Caco-2 (cell line): ENCODE measurements around the gene RTP1. TPM values are rescaled to one million over a fixed set of nuclear protein-coding genes. Genes with fewer than 3 reads are reported as not detected.

Experiments
- BruUV-seq: library from RNA; stranded (reverse); fragments of 400-500 nt; replicated peaks from 2 replicates; lab custom pipeline; 2021; lab: Mats Ljungman, UMichigan
- CTCF ChIA-PET: fragments of 300-600 bp; sonication (Branson Sonifier 250); formaldehyde crosslinking; loops from one replicate; lab custom pipeline; 2022; ENCODE audit warnings: antibody characterized with exemption; lab: Charles Lee
- POLR2A ChIA-PET: fragments of 300-600 bp; sonication (Branson Sonifier 250); formaldehyde crosslinking; loops from one replicate; lab custom pipeline; 2022; ENCODE audit warnings: antibody characterized with exemption; lab: Charles Lee
- DNase-seq, 2 experiments: peaks; one replicate each; pipeline versions ENCODE4 v3.0.0 to v3.0.0-alpha.2; 2020 to 2022
- H3K27me3 ChIP-seq: replicated peaks from 2 replicates; pipeline ENCODE4 v1.6.0; 2011; ENCODE audit warnings: low read length; ENCODE audit not compliant: control insufficient read depth, insufficient read depth
- H3K36me3 ChIP-seq: 2 replicates; pipeline ENCODE4 v1.5.1; 2011; ENCODE audit warnings: low read length; ENCODE audit not compliant: control insufficient read depth, insufficient read depth
- H3K4me1 ChIP-seq: fragments of 250-450 bp; sonication (Bioruptor Pico); 2 replicates; pipeline ENCODE4 v1.5.1; 2020; ENCODE audit warnings: mild to moderate bottlenecking
- H3K4me3 ChIP-seq: 2 replicates; pipeline ENCODE4 v1.5.1; 2011; ENCODE audit warnings: low read depth, mild to moderate bottlenecking, control low read depth, low read length
- H3K9me3 ChIP-seq: fragments of 250-450 bp; sonication (Bioruptor Pico); 2 replicates; pipeline ENCODE4 v1.5.1; 2020; ENCODE audit warnings: mild to moderate bottlenecking, moderate library complexity
- H3K27ac Mint-ChIP-seq: one replicate; pipeline ENCODE4 v1.8.0; 2022; ENCODE audit warnings: mixed read lengths; ENCODE audit not compliant: unreplicated experiment
- H3K27me3 Mint-ChIP-seq: one replicate; pipeline ENCODE4 v1.8.0; 2022; ENCODE audit warnings: mixed read lengths; ENCODE audit not compliant: insufficient read depth, unreplicated experiment
- H3K36me3 Mint-ChIP-seq: one replicate; pipeline ENCODE4 v1.8.0; 2022; ENCODE audit warnings: mild to moderate bottlenecking, mixed read lengths; ENCODE audit not compliant: insufficient read depth, unreplicated experiment
- H3K4me1 Mint-ChIP-seq: one replicate; pipeline ENCODE4 v1.8.0; 2022; ENCODE audit warnings: low read depth, mixed read lengths; ENCODE audit not compliant: unreplicated experiment
- H3K4me3 Mint-ChIP-seq: one replicate; pipeline ENCODE4 v1.8.0; 2022; ENCODE audit warnings: mild to moderate bottlenecking, moderate library complexity, mixed read lengths; ENCODE audit not compliant: unreplicated experiment
- H3K9me3 Mint-ChIP-seq: one replicate; pipeline ENCODE4 v1.8.0; 2022; ENCODE audit warnings: mixed read lengths; ENCODE audit not compliant: unreplicated experiment
- CTCF ChIP-seq, 2 experiments: fragments of 200-600 bp in 1 of 2; IDR thresholded peaks; 1 replicate in 1 of 2; 2 replicates in 1 of 2; pipeline versions ENCODE4 v1.5.1 to v1.8.0; 2011 to 2022; ENCODE audit warnings: antibody characterized with exemption in 1 of 2, control low read depth in 1 of 2, inconsistent platforms in 1 of 2, low read depth in 1 of 2, low read length in 1 of 2, mild to moderate bottlenecking in 1 of 2, moderate library complexity in 1 of 2; ENCODE audit not compliant: insufficient read depth in 1 of 2, severe bottlenecking in 1 of 2, unreplicated experiment in 1 of 2
- intact Hi-C: fragments of 100-400 bp; cut with micrococcal nuclease; formaldehyde crosslinking; loops from one replicate; pipeline ENCODE4 v1.10.0; 2022; ENCODE audit not compliant: unreplicated experiment
- total RNA-seq: library from RNA; stranded (reverse); gene quantifications from 2 replicates; pipeline ENCODE4 v1.2.3, GENCODE V29; 2022

RTP1 gene
- total RNA-seq, 1 experiment from 2014 or later: not detected

- CTCF ChIA-PET: no interaction called here
- no peak for TF ChIP-seq CTCF (IDR thresholded peaks at IDR 0.05; ENCODE audit: insufficient read depth in 1 of 2, low read depth in 1 of 2, low read length in 1 of 2, severe bottlenecking in 1 of 2, unreplicated experiment in 1 of 2)
- Mint-ChIP-seq H3K27me3 (peaks cover 5% of the 10 kb centered on the region), H3K27ac (no peak overlapping the region), H3K36me3 (no peaks in the 10 kb centered on the region), H3K4me1 (no peaks in the 10 kb centered on the region), H3K4me3 (no peak overlapping the region), H3K9me3 (peaks cover 32% of the 10 kb centered on the region)
- H3K4me1 ChIP-seq: no peaks in the 10 kb centered on the region
- H3K27me3 ChIP-seq: no peaks in the 10 kb centered on the region
- BruUV-seq: no TSS peak
- intact Hi-C loops: loop anchor here (10.0 kb wide), 1 partner anchor 177 kb away; no protein-coding TSS in a partner anchor
- H3K9me3 ChIP-seq: 0 out of 2 replicates have a peak, but pooled peaks cover 9% of the 10 kb centered on the region
- H3K4me3 ChIP-seq: no peak overlapping the region
- no peak for DNase-seq
- H3K36me3 ChIP-seq: no peaks in the 10 kb centered on the region
- POLR2A ChIA-PET: no interaction called here
Observed at GRCh38 chr3:187161556-187161955, 35.7 kb upstream of the RTP1 start.

GRCh38 chr3:187162265-187162953 is 34.9 kb upstream of the RTP1 start:
- no TSS peak for BruUV-seq
- POLR2A ChIA-PET: no interaction called here
- no peaks in the 10 kb centered on the region for H3K4me1 Mint-ChIP-seq
- no peaks in the 10 kb centered on the region for H3K4me1 ChIP-seq
- intact Hi-C loops: loop anchor here (10.0 kb wide), 1 partner anchor 178 kb away; no protein-coding TSS in a partner anchor
- no peak for DNase-seq
- H3K4me3 Mint-ChIP-seq: no peak overlapping the region
- no peaks in the 10 kb centered on the region for H3K27me3 ChIP-seq
- no peak overlapping the region for H3K4me3 ChIP-seq
- H3K36me3 ChIP-seq: no peaks in the 10 kb centered on the region
- CTCF ChIA-PET: no interaction called here
- H3K27ac Mint-ChIP-seq: no peak overlapping the region
- 0 out of 2 replicates have a peak, but pooled peaks cover 9% of the 10 kb centered on the region for H3K9me3 ChIP-seq
- H3K36me3 Mint-ChIP-seq: no peaks in the 10 kb centered on the region
- peaks cover 32% of the 10 kb centered on the region for H3K9me3 Mint-ChIP-seq
- H3K27me3 Mint-ChIP-seq: peaks cover 5% of the 10 kb centered on the region
- no peak for TF ChIP-seq CTCF (IDR thresholded peaks at IDR 0.05; ENCODE audit: insufficient read depth in 1 of 2, low read depth in 1 of 2, low read length in 1 of 2, severe bottlenecking in 1 of 2, unreplicated experiment in 1 of 2)

GRCh38 chr3:187165144-187165543 is 32.1 kb upstream of the RTP1 start:
- TF ChIP-seq CTCF (IDR thresholded peaks at IDR 0.05; ENCODE audit: insufficient read depth in 1 of 2, low read depth in 1 of 2, low read length in 1 of 2, severe bottlenecking in 1 of 2, unreplicated experiment in 1 of 2): peak; percentile 57 to 69
- Mint-ChIP-seq H3K9me3 (peaks cover 20% of the 10 kb centered on the region), H3K27ac (no peak overlapping the region), H3K27me3 (peaks cover 5% of the 10 kb centered on the region), H3K4me3 (no peak overlapping the region), H3K36me3 (no peaks in the 10 kb centered on the region), H3K4me1 (no peaks in the 10 kb centered on the region)
- ChIA-PET POLR2A (interaction anchor here (0.6 to 1.4 kb wide), 2 partner anchors 316 to 383 kb away, joined by 4 to 5 read pairs; no protein-coding TSS in a partner anchor), CTCF (interaction anchor here (0.6 to 1.5 kb wide), 19 partner anchors 9 to 344 kb away, joined by 3 to 37 read pairs (median 5); partner anchors contain the start of genes ADIPOQ and RPL39L)
- H3K9me3 ChIP-seq: 0 out of 2 replicates have a peak, but pooled peaks cover 1% of the 10 kb centered on the region
- H3K4me1 ChIP-seq: no peaks in the 10 kb centered on the region
- no TSS peak for BruUV-seq
- peak in 1 of 2 experiments; percentile 62 for DNase-seq
- no peaks in the 10 kb centered on the region for H3K27me3 ChIP-seq
- no peak overlapping the region for H3K4me3 ChIP-seq
- H3K36me3 ChIP-seq: no peaks in the 10 kb centered on the region
- intact Hi-C loops: loop anchor here (1.0 to 10.0 kb wide), 3 partner anchors 52 to 316 kb away; no protein-coding TSS in a partner anchor
